MM.1S (cell line): Measurements from ENCODE around the gene BANF1.

Source experiments
- CTCF ChIP-seq: fragments of 300-600 bp; sonication (generic); IDR thresholded peaks from 2 replicates; pipeline ENCODE4 v1.5.1; 2016; ENCODE audit warnings: antibody characterized with exemption, low read length, mixed read lengths
- EZH2 ChIP-seq: fragments of 300-600 bp; sonication (generic); optimal IDR thresholded peaks from 2 replicates; pipeline ENCODE3; 2017; ENCODE audit warnings: low read depth, mild to moderate bottlenecking, antibody characterized with exemption, low read length, mixed read lengths

GRCh38 chr11:66012371-66012945 is 10.2 kb downstream of the BANF1 start:
- no peak for TF ChIP-seq CTCF
- TF ChIP-seq EZH2 = no peak
